Measurements from ENCODE around the gene HHAT.

The HHAT gene

DNA sequence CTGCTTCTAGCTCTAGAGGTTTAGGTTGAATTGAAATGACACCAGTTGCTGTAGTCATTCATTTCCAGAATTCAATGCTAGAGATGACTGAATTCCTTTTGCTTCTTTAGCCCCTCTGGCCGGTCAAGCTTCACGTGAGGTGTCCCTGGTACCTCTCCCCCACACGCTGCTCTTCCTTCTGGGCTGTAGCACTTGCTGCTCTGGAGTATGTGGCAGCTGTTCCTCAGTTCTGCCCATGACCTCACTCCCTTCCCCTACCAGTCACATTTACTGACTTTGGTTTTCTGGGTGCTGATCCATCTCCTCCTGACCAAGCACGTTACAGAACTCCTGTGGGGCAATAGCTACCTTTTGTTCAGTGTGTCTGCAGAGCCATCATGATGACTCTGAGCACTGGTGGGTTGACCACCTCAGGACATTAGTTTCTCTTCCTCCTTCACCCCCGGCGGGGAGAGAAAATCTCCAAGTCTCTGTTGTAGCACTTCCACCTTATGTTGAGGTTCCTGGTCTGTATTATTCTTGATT lies 128.1 kb downstream of the HHAT start:
- no peak overlapping the region for H3K4me3 ChIP-seq (ENCODE audit: low read length)
- no peak for DNase-seq (ENCODE audit: low read depth, low spot score)

DNA sequence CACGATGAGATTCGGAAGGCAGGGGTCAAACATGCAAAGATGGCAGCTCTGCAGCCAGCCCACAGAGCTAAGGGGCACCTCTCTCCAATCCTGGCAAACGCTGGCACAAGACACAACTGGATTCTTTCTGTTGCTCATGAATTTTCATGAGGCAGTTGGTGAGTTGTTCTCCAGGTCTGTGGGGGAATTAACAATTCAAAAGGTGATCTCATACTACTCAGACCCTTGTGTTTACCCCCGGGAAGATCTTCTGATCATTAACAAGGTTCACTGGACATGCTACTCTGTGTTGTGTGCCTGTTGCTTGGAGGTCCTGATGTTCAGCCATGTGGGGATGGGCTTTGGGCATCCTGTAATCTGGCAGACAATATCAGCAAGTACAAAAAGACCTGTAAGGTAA lies 128.9 kb downstream of the HHAT start:
- no peak overlapping the region for H3K4me3 ChIP-seq (ENCODE audit: low read length)
- no peak for DNase-seq (ENCODE audit: low read depth, low spot score)

DNA sequence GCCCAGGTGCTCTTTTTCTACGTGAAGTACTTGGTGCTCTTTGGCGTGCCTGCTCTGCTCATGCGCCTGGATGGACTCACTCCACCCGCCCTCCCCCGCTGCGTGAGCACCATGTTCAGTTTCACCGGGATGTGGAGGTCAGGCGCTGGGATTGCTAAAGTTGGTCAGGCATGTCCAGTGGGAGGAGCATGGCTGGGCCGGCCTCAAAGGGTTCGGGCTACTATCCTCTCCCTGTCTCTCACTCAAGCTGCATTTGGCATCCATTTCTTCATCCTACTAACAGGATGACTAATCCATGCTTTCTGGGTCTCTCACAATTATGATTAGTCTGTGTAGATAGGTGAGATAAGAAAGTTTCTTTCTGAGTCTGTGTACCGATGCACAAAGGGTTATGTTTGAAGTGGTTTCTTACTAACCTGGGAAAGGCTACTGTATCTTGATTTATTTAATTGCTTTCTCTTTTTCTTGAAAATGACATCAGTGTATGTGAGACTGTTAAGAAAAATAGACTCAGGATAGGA lies 135.9 kb downstream of the HHAT start:
- no peak overlapping the region for H3K4me3 ChIP-seq (ENCODE audit: low read length)
- DNase-seq (ENCODE audit: low read depth, low spot score), result peak; percentile 11

DNA sequence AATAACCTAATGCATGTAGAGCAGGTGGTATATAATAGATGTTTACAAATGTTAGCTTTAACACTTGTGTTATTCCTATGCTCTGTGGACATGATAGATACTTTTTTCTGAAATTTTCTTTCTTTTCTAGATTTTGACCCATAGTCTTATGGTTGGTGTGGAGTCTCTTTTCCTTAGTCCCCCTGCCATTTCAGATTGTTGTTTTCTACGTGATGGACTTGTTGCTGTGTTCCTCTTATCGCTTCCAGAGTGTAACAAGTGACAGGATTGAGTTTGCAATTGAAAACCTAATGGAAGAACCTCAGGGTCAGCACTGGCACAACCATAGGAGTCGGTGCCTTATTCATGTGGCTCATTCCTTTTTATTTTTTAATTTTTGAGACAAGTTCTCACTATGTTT lies 136.4 kb downstream of the HHAT start:
- H3K4me3 ChIP-seq (ENCODE audit: low read length), result no peak overlapping the region
- DNase-seq (ENCODE audit: low read depth, low spot score), result no peak

DNA sequence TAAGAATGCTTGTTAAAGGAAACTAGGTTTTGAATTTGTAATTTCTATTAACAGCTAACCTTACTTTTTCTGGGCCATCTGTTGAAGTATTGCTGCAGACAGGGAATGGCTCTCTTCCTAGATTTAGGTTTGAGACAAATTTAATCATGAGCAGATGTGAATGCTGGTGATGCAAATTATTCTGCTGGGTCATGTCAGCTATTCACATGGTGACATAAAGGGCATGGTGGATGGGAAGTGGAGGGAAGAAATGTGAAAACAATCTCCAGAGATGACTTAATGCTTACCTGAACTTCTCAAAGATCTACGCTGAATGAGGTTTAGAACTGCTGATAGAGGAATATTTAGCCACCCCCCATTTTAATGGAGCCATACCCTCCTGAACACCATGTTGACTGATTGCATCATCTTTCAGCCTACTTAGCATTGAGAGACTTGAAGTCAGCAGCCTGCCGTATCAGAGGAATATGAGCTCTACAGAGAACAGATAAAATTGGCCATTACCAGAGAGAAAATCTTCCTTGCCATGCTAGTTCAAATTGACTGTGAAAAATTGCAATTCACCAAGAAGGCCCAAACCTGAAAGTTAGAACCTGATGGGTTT lies 138.8 kb downstream of the HHAT start:
- DNase-seq (ENCODE audit: low read depth, low spot score), result no peak
- no peak overlapping the region for H3K4me3 ChIP-seq (ENCODE audit: low read length)

DNA sequence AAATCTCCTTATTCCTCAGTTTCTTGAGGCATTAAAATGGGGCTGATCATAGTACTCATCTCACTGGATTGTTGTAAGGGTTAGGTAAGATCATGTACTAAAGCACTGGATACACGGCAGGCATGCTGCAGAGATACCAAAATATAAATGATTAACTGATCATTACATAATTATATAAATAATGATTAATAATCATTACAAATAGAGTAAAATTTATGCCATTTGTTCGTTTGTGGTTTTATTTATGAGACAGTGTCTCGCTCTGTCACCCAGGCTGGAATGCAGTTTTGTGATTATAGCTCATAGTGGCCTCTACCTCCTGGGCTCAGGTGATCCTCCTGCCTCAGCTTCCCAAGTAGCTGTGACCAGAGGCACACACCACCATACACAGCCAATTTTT lies 140.7 kb downstream of the HHAT start:
- no peak for DNase-seq (ENCODE audit: low read depth, low spot score)
- H3K4me3 ChIP-seq (ENCODE audit: low read length), result no peak overlapping the region

DNA sequence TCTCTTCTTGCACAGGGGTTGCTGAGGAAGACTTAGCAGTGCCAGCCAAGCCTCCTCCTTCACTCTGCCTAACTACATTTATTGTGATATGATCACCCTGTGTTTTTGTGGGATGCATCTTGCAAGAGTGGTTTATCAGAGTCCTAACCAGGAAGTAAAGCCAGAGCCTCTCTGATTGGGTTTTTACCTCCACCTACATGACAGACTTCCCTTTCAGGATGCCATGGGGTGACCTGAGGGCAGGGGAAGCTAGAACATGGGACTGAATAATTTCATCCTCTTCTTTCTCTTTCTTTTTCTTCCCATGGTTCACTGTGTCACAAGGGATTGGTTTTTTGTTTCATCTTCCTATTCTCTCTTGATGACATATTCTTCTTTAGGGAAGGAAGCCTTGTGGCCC lies 146.6 kb downstream of the HHAT start:
- DNase-seq (ENCODE audit: low read depth, low spot score), result no peak
- no peak overlapping the region for H3K4me3 ChIP-seq (ENCODE audit: low read length)

DNA sequence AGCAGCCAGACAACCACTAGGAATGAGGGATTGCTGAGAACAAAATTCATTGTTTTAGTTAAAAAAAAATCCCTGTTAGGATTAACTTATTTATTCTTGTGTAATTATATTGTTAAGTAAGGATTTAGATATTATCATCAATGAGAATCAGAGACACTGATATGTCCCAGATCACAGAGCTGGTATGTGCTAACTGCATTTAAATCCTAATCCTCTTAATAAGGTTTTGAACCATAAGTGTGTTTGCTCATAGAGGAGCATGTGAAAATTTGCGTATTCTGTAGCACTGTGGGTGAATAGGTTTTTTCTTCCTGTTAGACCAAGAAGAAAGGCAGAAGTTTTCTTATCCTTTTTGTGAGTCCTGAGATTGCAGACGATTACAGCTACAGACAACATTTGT lies 147.1 kb downstream of the HHAT start:
- H3K4me3 ChIP-seq (ENCODE audit: low read length), result no peak overlapping the region
- no peak for DNase-seq (ENCODE audit: low read depth, low spot score)

DNA sequence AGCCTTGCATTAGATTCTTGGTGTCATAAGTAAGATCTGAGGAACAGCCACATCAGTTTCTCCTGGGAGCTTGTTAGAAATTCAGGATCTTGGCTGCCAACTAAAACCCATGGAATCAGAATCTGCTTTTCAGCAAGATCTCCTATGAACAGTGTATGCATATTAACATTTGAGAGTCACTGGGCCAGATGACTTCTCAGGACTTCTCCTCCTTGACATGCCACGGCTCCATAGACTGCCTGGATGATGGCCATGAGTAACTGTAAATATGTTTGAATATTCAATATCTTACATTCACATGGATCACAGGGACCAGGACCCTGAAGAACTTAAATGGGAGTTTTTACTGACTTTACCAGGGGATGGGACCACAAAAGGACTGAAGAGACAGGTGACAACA lies 148.0 kb downstream of the HHAT start:
- no peak for DNase-seq (ENCODE audit: low read depth, low spot score)
- H3K4me3 ChIP-seq (ENCODE audit: low read length), result no peak overlapping the region

DNA sequence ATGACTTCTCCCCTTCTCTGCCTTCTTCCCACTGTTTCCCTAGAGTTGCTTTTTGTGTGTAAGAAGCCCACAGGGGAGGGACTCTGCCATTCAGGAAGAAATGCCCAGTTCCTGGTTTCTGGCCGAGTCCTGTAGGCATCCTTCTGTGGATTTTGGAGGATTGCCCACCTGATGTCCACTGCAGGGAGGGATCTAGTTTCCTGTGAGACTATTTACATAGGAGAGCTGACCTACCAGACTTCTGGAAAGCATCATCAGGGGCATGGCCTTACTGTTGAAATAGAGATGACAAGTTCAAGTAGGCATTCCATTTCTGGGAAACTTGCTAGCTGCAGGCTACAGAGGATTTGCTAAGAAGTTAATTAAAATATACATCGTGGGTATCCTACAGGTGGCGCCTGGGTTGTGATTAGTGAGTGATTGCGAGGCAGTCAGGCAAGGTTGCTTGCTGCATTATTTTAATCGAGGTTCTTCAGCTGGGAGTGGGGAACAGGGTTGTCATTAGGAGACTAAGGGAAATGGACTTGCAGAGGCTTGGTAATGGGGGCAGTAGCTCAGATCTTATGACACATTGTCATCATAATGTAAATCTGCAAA lies 148.7 kb downstream of the HHAT start:
- H3K4me3 ChIP-seq (ENCODE audit: low read length), result no peak overlapping the region
- peak; percentile 36 for DNase-seq (ENCODE audit: low read depth, low spot score)

DNA sequence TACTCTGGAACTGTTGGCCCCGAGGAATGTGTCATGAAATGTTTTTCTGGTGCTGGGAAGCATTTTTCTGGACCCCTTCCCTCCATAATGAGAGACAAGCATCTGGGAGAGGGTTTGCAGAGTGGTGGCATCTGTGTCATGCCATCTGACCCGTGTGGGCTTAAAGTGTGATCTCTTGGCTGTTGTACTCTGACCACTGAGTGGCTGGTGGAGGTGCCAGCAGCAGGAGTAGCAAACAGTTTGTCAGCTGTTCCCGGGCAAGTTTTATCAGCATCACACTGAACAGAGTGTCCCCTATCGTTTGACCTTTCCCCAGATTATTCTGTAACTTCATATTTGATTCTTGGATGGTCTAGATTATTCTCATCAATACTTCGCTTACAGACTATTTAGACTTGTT lies 150.1 kb downstream of the HHAT start:
- no peak for DNase-seq (ENCODE audit: low read depth, low spot score)

DNA sequence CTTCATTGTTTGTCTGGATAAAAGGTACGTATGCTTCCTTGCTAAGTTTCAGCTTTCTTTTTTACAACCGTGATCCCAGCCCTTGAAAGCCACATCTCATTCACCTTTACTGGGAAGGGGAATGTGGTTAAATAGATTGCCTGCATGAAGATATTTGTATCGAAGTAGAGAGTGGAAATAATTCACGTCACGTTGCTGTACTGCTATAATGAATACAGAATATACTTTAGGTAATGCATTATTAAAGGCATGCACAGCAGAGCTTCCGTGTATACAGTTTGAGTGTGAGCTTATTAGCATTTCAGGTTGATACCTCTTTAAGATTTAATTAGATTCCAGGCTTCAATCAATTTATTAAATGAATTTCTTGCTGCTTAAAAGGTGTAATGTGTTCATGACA lies 153.8 kb downstream of the HHAT start:
- no peak for DNase-seq (ENCODE audit: low read depth, low spot score)
- H3K4me3 ChIP-seq (ENCODE audit: low read length), result no peak overlapping the region

More for the DNA sequence above, 150.1 kb downstream of the HHAT start:
- H3K4me3 ChIP-seq (ENCODE audit: low read length), result no peak overlapping the region

DNA sequence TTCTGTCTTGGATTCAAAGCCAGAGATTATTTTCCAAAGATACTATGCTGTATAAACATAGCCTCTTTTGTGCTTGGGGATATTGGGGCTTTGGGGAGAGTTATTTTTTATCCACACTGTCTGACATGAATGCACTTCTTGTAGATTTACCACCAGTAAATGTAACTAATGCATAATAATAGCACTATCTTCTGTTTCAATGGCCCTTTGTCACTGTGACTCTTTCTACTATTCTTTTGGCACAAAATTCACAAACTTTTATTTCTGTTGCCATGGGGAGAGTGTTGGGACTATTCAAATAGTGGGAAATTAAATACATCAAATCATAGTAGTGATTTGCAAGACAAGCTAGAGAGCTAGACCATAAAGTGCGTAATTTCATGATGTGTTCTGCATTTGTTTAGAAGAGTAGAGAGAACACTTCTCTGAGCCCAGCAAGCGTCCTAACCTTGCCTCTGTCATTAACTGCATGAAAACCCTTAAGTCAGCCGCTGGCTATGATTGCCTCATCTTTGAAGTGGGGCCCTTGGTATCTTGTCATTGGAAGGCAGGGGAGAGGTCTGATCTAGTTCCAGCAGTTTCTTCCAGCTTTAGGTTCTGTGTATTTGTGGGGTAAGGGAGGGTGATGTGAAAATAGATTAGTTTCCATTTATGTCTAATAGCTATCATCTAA lies 154.4 kb downstream of the HHAT start:
- DNase-seq (ENCODE audit: low read depth, low spot score), result no peak
- no peak overlapping the region for H3K4me3 ChIP-seq (ENCODE audit: low read length)

DNA sequence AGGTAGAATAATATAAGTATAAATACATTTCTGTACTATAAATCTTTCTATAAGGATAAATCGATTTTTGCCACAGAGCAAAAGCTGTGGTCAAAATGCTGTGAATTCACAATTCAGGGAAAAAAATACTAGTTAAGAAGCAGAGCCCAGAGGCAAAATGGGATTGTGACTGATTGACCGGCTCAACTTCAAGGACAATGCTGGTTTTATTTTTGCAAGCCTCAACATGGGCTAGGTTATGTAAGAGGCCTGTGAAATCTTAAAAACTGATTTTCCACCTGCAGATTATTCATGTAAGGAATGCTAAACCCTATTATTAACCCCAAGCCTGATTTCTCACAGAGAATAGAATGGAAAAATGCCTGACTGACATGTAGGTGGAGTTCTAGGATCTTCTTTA lies 155.1 kb downstream of the HHAT start:
- no peak overlapping the region for H3K4me3 ChIP-seq (ENCODE audit: low read length)
- DNase-seq (ENCODE audit: low read depth, low spot score), result no peak

DNA sequence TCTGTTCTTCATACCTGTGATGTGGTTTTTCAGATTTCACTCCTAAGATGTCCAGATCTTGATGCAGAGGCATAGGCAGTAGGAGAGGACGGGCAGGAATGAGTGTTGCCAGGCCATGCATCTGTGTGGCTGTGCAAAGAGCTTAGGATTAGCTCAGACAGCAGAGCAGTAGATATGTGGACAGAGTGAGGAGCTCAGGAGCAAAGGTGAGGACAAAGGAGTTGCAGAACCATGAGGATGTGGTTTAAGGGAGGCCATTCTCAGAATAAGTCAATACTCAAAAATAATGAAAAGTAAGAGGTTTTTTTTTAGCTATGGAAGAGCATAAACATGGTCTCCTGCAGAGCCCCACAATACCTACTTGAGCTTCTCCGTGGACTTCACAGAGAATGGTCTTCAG lies 158.3 kb downstream of the HHAT start:
- no peak for DNase-seq (ENCODE audit: low read depth, low spot score)
- H3K4me3 ChIP-seq (ENCODE audit: low read length), result no peak overlapping the region

DNA sequence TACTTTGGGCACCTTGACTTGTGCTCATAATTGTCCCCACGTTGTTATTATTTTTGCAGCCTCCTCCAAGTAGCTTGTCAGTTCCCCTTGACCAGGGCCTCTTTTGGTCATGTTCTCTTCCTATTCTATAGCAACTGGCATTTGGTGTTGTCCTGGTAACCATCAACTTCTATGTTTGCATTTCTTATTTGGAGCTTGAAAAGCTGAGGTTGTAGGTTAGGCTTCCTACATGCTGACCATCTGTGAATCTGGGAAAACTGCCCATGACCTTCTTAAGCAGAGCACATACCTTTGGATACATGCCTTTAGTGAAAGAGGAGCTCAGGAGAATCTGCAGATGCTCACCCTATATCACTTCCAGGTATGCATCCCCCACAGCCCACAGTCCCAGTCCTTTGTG lies 160.8 kb downstream of the HHAT start:
- DNase-seq (ENCODE audit: low read depth, low spot score), result no peak

DNA sequence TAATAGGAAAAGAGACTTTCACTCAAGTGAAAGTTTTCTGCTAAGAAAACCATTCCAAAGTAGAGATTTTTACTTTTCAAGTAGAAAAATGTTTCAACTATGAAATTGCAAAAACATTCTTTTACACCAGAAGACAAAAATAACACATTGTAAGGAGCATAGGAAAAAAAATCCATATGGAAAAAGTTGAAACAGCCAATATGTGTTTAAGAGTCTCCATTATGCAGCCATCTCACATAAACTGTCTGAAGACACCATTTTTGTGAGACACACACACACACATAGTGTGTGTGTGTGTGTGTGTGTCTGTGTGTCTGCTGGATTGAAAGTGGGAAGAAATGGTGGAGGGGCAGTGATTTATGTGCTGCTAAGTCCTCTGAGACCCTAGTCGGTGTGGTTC lies 162.1 kb downstream of the HHAT start:
- DNase-seq (ENCODE audit: low read depth, low spot score), result no peak
- no peak overlapping the region for H3K4me3 ChIP-seq (ENCODE audit: low read length)

More for the DNA sequence above, 160.8 kb downstream of the HHAT start:
- no peak overlapping the region for H3K4me3 ChIP-seq (ENCODE audit: low read length)

DNA sequence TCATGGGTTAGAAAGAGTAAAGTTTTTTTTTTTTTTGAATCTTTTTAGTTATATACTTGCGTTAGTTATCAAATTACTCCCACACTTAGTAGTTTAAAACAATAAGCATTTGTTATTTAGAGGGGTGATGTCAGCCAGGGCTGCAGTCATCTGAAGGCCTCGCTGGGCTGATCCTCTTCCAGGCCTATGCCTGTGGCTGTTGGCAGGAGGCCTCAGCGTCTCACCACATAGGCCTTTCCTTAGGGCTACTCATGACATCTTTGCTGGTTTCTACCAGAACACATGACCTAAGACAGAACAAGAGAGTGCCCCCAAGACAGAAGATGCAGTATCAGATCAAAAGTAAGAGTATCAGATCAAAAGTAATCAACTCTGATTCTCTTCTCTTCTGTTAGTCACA lies 167.4 kb downstream of the HHAT start:
- DNase-seq (ENCODE audit: low read depth, low spot score), result no peak
- H3K4me3 ChIP-seq (ENCODE audit: low read length), result no peak overlapping the region

DNA sequence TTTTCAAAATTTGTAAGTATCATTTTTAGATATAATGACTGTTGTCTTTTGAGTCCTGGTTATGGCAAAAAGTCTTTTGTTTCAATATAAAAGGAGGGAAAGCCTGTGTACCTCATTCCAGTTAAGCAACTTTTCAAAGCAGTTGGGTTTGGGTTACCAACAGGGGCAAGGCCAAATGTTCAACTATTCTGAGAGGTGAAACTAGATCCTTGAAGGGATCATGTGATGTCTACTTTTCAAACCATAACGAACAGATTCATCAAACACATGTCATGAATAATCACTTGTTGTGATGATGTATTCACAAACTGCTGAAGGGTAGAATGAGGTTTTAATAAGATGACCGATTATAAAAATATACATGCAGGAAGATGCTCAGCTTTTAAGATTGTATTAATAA lies 171.3 kb downstream of the HHAT start:
- H3K4me3 ChIP-seq (ENCODE audit: low read length), result no peak overlapping the region
- no peak for DNase-seq (ENCODE audit: low read depth, low spot score)

DNA sequence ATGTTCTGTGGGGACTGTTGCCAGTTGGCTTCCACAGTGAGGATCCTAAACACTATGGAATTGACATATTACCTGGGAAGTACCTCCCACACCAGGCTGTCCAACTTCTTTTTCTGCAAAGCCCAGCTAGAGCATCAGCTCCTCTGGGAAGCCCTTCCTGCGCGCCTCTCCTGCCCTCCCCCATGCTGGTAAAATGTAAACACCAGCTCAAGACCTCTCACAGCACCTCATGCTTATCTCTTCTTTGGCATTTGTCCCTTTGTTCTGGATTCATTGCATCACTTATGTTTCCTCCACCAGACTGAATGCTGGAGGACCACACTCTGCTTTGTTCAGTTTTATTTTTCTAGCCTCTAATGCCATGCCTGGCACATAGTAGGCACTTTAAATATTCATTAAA lies 172.1 kb downstream of the HHAT start:
- no peak overlapping the region for H3K4me3 ChIP-seq (ENCODE audit: low read length)
- DNase-seq (ENCODE audit: low read depth, low spot score), result no peak
